Ovary (tissue), 10 donors: ENCODE results near the gene BORCS5. TPM values are rescaled to one million over a fixed set of nuclear protein-coding genes. Genes with fewer than 3 reads are reported as not detected.
A peak's percentile ranks its signal among the peaks of the same experiment; 100 is the strongest.
"Not testable (repeated sequence)": the region's sequence is repeated elsewhere in the genome, so short reads cannot be mapped to it uniquely, and the experiment has no call there.

ENCODE experiments used
- DNase-seq, 5 donors: peaks; one replicate each; pipeline ENCODE4 v3.0.0-alpha.2; 2019 to 2020
- H3K27ac ChIP-seq, 2 donors: fragments of 200-600 bp; one replicate each; pipeline versions ENCODE4 v1.5.1 to v1.8.0; 2019 to 2022
- H3K27me3 ChIP-seq: fragments of 200-600 bp; one replicate; pipeline ENCODE4 v1.8.0; 2022
- H3K36me3 ChIP-seq: fragments of 200-600 bp; sonication (generic); one replicate; pipeline ENCODE4 v1.5.1; 2019
- H3K4me1 ChIP-seq: one replicate; pipeline ENCODE4 v1.8.1; 2013; ENCODE audit warnings: mild to moderate bottlenecking, moderate library complexity; ENCODE audit not compliant: insufficient read depth
- H3K4me3 ChIP-seq: fragments of 200-600 bp; sonication (generic); one replicate; pipeline ENCODE4 v1.5.1; 2017
- H3K9me3 ChIP-seq, 2 donors: fragments of 200-600 bp in 1 of 2; sonication (generic) in 1 of 2; one replicate each; pipeline versions ENCODE4 v1.5.1 to v1.8.1; 2013 to 2019; ENCODE audit warnings: mild to moderate bottlenecking in 1 of 2, moderate library complexity in 1 of 2
- EP300 ChIP-seq: sonication (generic); formaldehyde crosslinking; IDR thresholded peaks from one replicate; pipeline ENCODE4 v1.6.1; 2017; ENCODE audit warnings: antibody characterized with exemption
- POLR2A ChIP-seq: fragments of 450-650 bp; IDR thresholded peaks from one replicate; pipeline ENCODE4 v1.6.1; 2017; ENCODE audit warnings: antibody characterized with exemption, mild to moderate bottlenecking, moderate library complexity
- WGBS, 3 donors: extraction: QIAGEN DNeasy Blood & Tissue Kit in 1 of 3; methylation state at CpG; one replicate each; pipeline versions ENCODE4 v1.1.5 to v1.1.7; 2013 to 2017; 5-methylcytosine and 5-hydroxymethylcytosine counted together
- intact Hi-C, 4 donors: fragments of 100-400 bp; cut with DNase I; formaldehyde crosslinking; loops; one replicate each; pipeline versions ENCODE4 v1.11.0 to v1.15.1; 2022 to 2023
- long read RNA-seq, 3 donors: library from polyadenylated mRNA in 2 of 3; unstranded in 2 of 3; transcript quantifications; one replicate each; pipeline ENCODE4 v2.0.0 and lab custom pipeline, GENCODE V29; 2021 to 2026
- polyA plus RNA-seq, 2 donors: library from polyadenylated mRNA; stranded (reverse); fragments of 200-250 nt in 1 of 2; fragments of 350-450 nt in 1 of 2; fragmentation: Illumina TruSeq in 1 of 2; extraction: RNeasy Lipid Tissue Mini Kit (QIAGEN cat#74804) in 1 of 2; gene quantifications; one replicate each; pipeline ENCODE4 v1.2.3, GENCODE V29; 2013 to 2014
- total RNA-seq, 7 donors: library from RNA; depleted of rRNA in 2 of 7; stranded (reverse); fragments of >200 nt in 2 of 7; fragmentation: NEBNext Ultra II Directional in 3 of 7; extraction: Animal tissue kit (Norgen Biotek cat#: 25700) in 3 of 7; gene quantifications; one replicate each; pipeline versions ENCODE4 v1.1.0 to v1.2.4, GENCODE V29; 2016 to 2023
- TF ChIP-seq, protein P1 (sequence below), 3 donors: fragments of 450-650 bp in 2 of 3; fragments of 200-600 bp in 1 of 3; IDR thresholded peaks; one replicate each; pipeline versions ENCODE4 v1.5.1 to v1.8.0; 2016 to 2022; ENCODE audit warnings: antibody characterized with exemption in 3 of 3, mild to moderate bottlenecking in 1 of 3
- donor health status: DM: no; HTN: no; CAD: no; lungs with moderate emphysema.
- donor health status: DM: no; HTN: no; CAD: no.
- donor health status: Bipolar disorder and iron deficiency.
- donor health status: DM: yes; HTN: yes; CAD: no.
- donor health status: DM: no; HTN: no; CAD: no.
- donor health status: DM: yes; HTN: yes; CAD: no.

Gene BORCS5
- 10 to 100 TPM in 6 of 7 donors, 1 to 10 TPM in 1; 6.2 to 20.4 (median 11.6) TPM for total RNA-seq
- 1 to 10 TPM; 7.2 to 9.7 TPM for polyA plus RNA-seq
- long read RNA-seq, donor 1, full-length matches to known transcripts, result 11 of 13 reads
- long read RNA-seq, donor 1, partial matches to known transcripts, result 0 of 13 reads
- long read RNA-seq, donor 1, other reads (novel, unspliced or antisense), result 2 of 13 reads
- long read RNA-seq, donor 2, full-length matches to known transcripts, result 3 of 3 reads
- long read RNA-seq, donor 2, partial matches to known transcripts, result 0 of 3 reads
- long read RNA-seq, donor 2, other reads (novel, unspliced or antisense), result 0 of 3 reads
- long read RNA-seq, donor 3, full-length matches to known transcripts, result 4 of 6 reads
- long read RNA-seq, donor 3, partial matches to known transcripts, result 1 of 6 reads
- long read RNA-seq, donor 3, other reads (novel, unspliced or antisense), result 1 of 6 reads

DNA sequence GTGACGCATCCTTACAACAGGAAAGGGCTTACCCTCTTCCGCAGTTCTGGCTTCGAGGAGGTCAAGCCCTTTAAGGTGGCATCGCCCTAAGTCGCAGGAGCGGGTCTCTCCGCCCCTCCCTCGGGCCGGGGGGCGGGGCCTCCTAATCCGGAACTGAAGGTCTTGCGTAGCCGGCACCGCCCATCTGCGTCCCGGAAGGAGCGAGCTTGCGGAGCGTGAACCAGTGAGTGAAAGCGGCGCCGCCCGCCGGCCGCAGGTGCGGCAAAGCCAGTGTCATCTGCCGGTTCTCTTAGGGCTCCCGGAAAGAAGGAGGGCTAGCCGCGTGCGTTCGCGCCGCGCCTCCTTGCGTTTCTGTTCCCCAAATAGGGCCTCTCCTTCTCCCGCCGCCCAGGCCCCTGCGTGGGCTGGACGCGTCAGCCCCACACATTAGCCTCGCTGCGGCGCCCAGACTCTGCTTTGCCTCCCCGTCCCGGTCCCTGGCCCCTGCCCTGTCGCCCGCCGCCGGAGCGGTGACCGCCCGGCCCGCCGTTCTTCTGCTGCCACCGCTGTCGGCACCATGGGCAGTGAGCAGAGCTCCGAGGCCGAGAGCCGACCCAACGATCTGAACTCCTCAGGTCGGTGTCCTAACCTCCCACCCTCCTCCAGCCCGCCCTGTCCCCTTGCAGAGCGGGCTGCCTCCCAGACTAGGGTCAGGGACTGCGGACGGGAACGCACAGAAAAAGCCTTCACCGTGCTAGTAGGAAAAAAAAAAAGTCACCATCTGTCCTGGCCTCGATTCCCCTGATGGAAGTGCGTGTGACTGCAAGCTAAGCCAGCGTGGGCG, at the start of gene BORCS5:
TSS of gene BORCS5 (plus strand) at position 183 of the 823 bp plus-strand sequence. CDS start at position 557, 374 bp downstream.
- peak; percentile 94 to 96 (median 94) for DNase-seq
- H3K27ac ChIP-seq, result peak within 1 kb of the TSS; percentile 85 to 95
- peaks cover 2% of the 10 kb centered on the region for H3K4me1 ChIP-seq
- peak; percentile 97 for TF ChIP-seq POLR2A
- peak; percentile 49 for TF ChIP-seq EP300
- TF ChIP-seq, protein P1, sequence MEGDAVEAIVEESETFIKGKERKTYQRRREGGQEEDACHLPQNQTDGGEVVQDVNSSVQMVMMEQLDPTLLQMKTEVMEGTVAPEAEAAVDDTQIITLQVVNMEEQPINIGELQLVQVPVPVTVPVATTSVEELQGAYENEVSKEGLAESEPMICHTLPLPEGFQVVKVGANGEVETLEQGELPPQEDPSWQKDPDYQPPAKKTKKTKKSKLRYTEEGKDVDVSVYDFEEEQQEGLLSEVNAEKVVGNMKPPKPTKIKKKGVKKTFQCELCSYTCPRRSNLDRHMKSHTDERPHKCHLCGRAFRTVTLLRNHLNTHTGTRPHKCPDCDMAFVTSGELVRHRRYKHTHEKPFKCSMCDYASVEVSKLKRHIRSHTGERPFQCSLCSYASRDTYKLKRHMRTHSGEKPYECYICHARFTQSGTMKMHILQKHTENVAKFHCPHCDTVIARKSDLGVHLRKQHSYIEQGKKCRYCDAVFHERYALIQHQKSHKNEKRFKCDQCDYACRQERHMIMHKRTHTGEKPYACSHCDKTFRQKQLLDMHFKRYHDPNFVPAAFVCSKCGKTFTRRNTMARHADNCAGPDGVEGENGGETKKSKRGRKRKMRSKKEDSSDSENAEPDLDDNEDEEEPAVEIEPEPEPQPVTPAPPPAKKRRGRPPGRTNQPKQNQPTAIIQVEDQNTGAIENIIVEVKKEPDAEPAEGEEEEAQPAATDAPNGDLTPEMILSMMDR (IDR thresholded peaks at IDR 0.05), result peak in 1 of 3 donors; percentile 23
- no peaks in the 10 kb centered on the region for H3K36me3 ChIP-seq
- 0 to 1% (median 0%) methylated on average over 39 to 72 of the region's 72 CpGs for WGBS, 3 donors
- H3K9me3 ChIP-seq, result no peaks in the 10 kb centered on the region
- H3K27me3 ChIP-seq, result no peaks in the 10 kb centered on the region
- H3K4me3 ChIP-seq, result peak within 1 kb of the TSS; percentile 97
- intact Hi-C loops, result no loop called here

DNA sequence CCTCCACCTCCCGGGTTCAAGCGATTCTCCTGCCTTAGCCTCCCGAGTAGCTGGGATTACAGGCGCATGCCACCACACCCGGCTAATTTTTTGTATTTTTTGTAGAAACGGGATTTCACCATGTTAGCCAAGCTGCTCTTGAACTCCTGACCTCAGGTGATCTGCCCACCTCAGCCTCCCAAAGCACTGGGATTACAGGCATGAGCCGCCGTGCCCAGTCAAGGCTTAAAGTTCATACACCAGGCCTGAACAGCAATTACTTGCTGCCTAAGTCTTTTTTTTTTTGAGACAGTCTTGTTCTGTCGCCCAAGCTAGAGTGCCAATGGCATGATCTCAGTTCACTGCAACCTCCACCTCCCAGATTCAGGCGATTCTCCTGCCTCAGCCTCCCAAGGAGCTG, 46.2 kb upstream of the BORCS5 start:
- H3K36me3 ChIP-seq, H3K27ac ChIP-seq, H3K27me3 ChIP-seq, H3K4me3 ChIP-seq, H3K9me3 ChIP-seq, intact Hi-C loops, H3K4me1 ChIP-seq, DNase-seq: not testable (repeated sequence)
- WGBS, 3 donors, result 84 to 90% (median 85%) methylated on average over 10 of the region's 10 CpGs

DNA sequence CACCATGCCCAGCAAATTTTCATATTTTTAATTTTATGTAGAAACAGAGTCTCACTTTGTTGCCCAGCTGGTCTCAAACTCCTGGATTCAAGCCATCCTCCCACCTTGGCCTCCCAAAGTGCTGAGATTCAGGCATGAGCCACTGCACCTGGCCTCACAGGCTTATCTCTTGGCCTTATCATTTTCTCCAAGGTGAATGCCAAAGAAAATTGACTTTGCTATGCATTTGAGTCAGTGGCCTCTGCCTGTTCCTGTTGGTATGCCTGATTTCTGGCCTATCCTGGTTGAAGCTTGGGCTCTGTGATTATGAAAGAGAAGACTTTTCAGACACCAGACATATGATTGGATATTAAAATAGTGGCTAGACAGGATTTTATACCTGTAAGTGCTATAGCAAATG, 41.0 kb upstream of the BORCS5 start:
- Histone ChIP-seq H3K27ac (no peak overlapping the region), H3K4me1 (peaks cover 8% of the 10 kb centered on the region), H3K27me3 (no peaks in the 10 kb centered on the region), H3K36me3 (no peaks in the 10 kb centered on the region), H3K9me3 (no peaks in the 10 kb centered on the region), H3K4me3 (no peak overlapping the region)
- intact Hi-C loops, result loop anchor here in 1 of 4 donors (5.0 kb wide), 1 partner anchor 49 kb away; the partner anchor contains the start of gene LRP6
- TF ChIP-seq, protein P1 (IDR thresholded peaks at IDR 0.05), result no peak
- TF ChIP-seq POLR2A (no peak), EP300 (no peak)
- no peak for DNase-seq

DNA sequence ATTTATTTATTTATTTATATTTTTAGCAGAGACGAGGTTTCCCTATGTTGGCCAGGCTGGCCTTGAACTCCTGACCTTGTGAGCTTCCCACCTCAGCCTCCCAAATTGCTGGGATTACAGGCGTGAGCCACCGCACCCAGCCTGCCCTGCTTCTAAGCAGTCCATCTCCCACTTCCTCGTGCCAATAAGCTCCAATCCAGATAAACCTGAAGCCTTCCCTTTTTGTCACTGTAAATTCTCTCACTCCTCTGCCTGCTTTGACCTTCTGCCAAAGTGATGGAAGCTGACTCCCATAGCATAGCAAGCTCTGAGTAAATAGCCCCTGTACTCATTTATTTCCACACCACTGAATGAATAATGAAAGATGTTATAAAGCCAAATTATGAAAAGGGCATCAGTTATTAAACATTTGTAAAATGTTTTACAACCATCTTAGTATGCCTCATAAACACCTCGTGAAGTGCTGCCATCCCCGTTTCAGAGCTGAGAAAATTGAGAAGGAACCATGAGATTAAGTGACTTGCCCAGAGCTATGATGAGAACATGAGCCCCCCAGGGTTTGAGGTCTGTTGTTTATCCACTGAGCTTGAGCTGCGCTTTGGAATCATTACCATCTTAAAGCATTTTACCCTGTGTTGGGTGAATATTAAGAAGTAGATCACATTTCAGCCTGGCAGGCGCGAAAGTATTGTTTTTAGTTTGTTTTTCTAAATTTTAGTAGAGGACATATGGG, 37.3 kb upstream of the BORCS5 start:
- peak in 2 of 5 donors; percentile 34 to 40 for DNase-seq
- no peaks in the 10 kb centered on the region for H3K36me3 ChIP-seq
- peaks cover 9% of the 10 kb centered on the region for H3K4me1 ChIP-seq
- TF ChIP-seq POLR2A, result no peak
- TF ChIP-seq EP300, result no peak
- TF ChIP-seq, protein P1 (IDR thresholded peaks at IDR 0.05), result no peak
- 16 to 19% (median 18%) methylated on average over 9 of the region's 9 CpGs for WGBS, 3 donors
- peak overlapping the region in 1 of 2 donors; percentile 72 for H3K27ac ChIP-seq
- intact Hi-C loops, result loop anchor here in 1 of 4 donors (5.0 to 10.0 kb wide), 2 partner anchors 52 to 235 kb away; partner anchors contain the start of gene LRP6
- H3K27me3 ChIP-seq, result no peaks in the 10 kb centered on the region
- peak overlapping the region; percentile 11 for H3K4me3 ChIP-seq
- no peaks in the 10 kb centered on the region for H3K9me3 ChIP-seq
